Caco-2 (cell line): ENCODE measurements around the gene CTNNA2. TPM values are rescaled to one million over a fixed set of nuclear protein-coding genes. Genes with fewer than 3 reads are reported as not detected.
A peak's percentile ranks its signal among the peaks of the same experiment; 100 is the strongest.

Source experiments
- BruUV-seq: library from RNA; stranded (reverse); fragments of 400-500 nt; replicated peaks from 2 replicates; lab custom pipeline; 2021; lab: Mats Ljungman, UMichigan
- CTCF ChIA-PET: fragments of 300-600 bp; sonication (Branson Sonifier 250); formaldehyde crosslinking; loops from one replicate; lab custom pipeline; 2022; ENCODE audit warnings: antibody characterized with exemption; lab: Charles Lee
- POLR2A ChIA-PET: fragments of 300-600 bp; sonication (Branson Sonifier 250); formaldehyde crosslinking; loops from one replicate; lab custom pipeline; 2022; ENCODE audit warnings: antibody characterized with exemption; lab: Charles Lee
- DNase-seq, 2 experiments: peaks; one replicate each; pipeline versions ENCODE4 v3.0.0 to v3.0.0-alpha.2; 2020 to 2022
- H3K27me3 ChIP-seq: replicated peaks from 2 replicates; pipeline ENCODE4 v1.6.0; 2011; ENCODE audit warnings: low read length; ENCODE audit not compliant: control insufficient read depth, insufficient read depth
- H3K36me3 ChIP-seq: 2 replicates; pipeline ENCODE4 v1.5.1; 2011; ENCODE audit warnings: low read length; ENCODE audit not compliant: control insufficient read depth, insufficient read depth
- H3K4me1 ChIP-seq: fragments of 250-450 bp; sonication (Bioruptor Pico); 2 replicates; pipeline ENCODE4 v1.5.1; 2020; ENCODE audit warnings: mild to moderate bottlenecking
- H3K4me3 ChIP-seq: 2 replicates; pipeline ENCODE4 v1.5.1; 2011; ENCODE audit warnings: low read depth, mild to moderate bottlenecking, control low read depth, low read length
- H3K9me3 ChIP-seq: fragments of 250-450 bp; sonication (Bioruptor Pico); 2 replicates; pipeline ENCODE4 v1.5.1; 2020; ENCODE audit warnings: mild to moderate bottlenecking, moderate library complexity
- H3K27ac Mint-ChIP-seq: one replicate; pipeline ENCODE4 v1.8.0; 2022; ENCODE audit warnings: mixed read lengths; ENCODE audit not compliant: unreplicated experiment
- H3K27me3 Mint-ChIP-seq: one replicate; pipeline ENCODE4 v1.8.0; 2022; ENCODE audit warnings: mixed read lengths; ENCODE audit not compliant: insufficient read depth, unreplicated experiment
- H3K36me3 Mint-ChIP-seq: one replicate; pipeline ENCODE4 v1.8.0; 2022; ENCODE audit warnings: mild to moderate bottlenecking, mixed read lengths; ENCODE audit not compliant: insufficient read depth, unreplicated experiment
- H3K4me1 Mint-ChIP-seq: one replicate; pipeline ENCODE4 v1.8.0; 2022; ENCODE audit warnings: low read depth, mixed read lengths; ENCODE audit not compliant: unreplicated experiment
- H3K4me3 Mint-ChIP-seq: one replicate; pipeline ENCODE4 v1.8.0; 2022; ENCODE audit warnings: mild to moderate bottlenecking, moderate library complexity, mixed read lengths; ENCODE audit not compliant: unreplicated experiment
- H3K9me3 Mint-ChIP-seq: one replicate; pipeline ENCODE4 v1.8.0; 2022; ENCODE audit warnings: mixed read lengths; ENCODE audit not compliant: unreplicated experiment
- intact Hi-C: fragments of 100-400 bp; cut with micrococcal nuclease; formaldehyde crosslinking; loops from one replicate; pipeline ENCODE4 v1.10.0; 2022; ENCODE audit not compliant: unreplicated experiment
- total RNA-seq: library from RNA; stranded (reverse); gene quantifications from 2 replicates; pipeline ENCODE4 v1.2.3, GENCODE V29; 2022
- TF ChIP-seq, protein P1 (sequence below), 2 experiments: fragments of 200-600 bp in 1 of 2; IDR thresholded peaks; 1 replicate in 1 of 2; 2 replicates in 1 of 2; pipeline versions ENCODE4 v1.5.1 to v1.8.0; 2011 to 2022; ENCODE audit warnings: antibody characterized with exemption in 1 of 2, control low read depth in 1 of 2, inconsistent platforms in 1 of 2, low read depth in 1 of 2, low read length in 1 of 2, mild to moderate bottlenecking in 1 of 2, moderate library complexity in 1 of 2; ENCODE audit not compliant: insufficient read depth in 1 of 2, severe bottlenecking in 1 of 2, unreplicated experiment in 1 of 2

The CTNNA2 gene
- total RNA-seq, 1 experiment from 2014 or later, result not detected

DNA sequence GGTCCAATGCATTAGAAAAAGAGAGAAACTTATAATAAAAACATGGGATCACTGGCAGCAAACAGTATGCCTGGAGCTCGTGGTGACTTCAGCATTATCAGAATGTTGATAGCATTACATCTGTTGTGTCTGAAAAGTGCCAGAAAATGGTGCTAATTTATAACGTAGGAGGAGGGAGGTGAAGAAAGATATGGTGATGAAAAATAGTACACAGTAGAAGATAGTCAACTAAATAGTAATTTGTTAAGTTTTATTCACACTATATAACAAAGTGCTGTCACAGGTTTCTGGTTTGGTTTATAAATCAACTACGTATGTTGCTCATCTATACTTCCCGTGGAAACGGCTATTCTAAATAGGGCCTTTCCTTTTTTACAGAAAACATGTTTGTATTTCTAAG lies 674.3 kb downstream of the CTNNA2 start:
- H3K9me3 ChIP-seq, result no peaks in the 10 kb centered on the region
- no peaks in the 10 kb centered on the region for H3K36me3 ChIP-seq
- no peak for DNase-seq
- Mint-ChIP-seq H3K27ac (no peak overlapping the region), H3K9me3 (no peaks in the 10 kb centered on the region), H3K4me1 (no peaks in the 10 kb centered on the region), H3K27me3 (no peaks in the 10 kb centered on the region), H3K4me3 (no peak overlapping the region), H3K36me3 (no peaks in the 10 kb centered on the region)
- TF ChIP-seq, protein P1, sequence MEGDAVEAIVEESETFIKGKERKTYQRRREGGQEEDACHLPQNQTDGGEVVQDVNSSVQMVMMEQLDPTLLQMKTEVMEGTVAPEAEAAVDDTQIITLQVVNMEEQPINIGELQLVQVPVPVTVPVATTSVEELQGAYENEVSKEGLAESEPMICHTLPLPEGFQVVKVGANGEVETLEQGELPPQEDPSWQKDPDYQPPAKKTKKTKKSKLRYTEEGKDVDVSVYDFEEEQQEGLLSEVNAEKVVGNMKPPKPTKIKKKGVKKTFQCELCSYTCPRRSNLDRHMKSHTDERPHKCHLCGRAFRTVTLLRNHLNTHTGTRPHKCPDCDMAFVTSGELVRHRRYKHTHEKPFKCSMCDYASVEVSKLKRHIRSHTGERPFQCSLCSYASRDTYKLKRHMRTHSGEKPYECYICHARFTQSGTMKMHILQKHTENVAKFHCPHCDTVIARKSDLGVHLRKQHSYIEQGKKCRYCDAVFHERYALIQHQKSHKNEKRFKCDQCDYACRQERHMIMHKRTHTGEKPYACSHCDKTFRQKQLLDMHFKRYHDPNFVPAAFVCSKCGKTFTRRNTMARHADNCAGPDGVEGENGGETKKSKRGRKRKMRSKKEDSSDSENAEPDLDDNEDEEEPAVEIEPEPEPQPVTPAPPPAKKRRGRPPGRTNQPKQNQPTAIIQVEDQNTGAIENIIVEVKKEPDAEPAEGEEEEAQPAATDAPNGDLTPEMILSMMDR (IDR thresholded peaks at IDR 0.05; ENCODE audit: insufficient read depth in 1 of 2, low read depth in 1 of 2, low read length in 1 of 2, severe bottlenecking in 1 of 2, unreplicated experiment in 1 of 2), result no peak
- H3K4me3 ChIP-seq, result no peak overlapping the region
- ChIA-PET POLR2A (no interaction called here), CTCF (no interaction called here)
- no peaks in the 10 kb centered on the region for H3K27me3 ChIP-seq
- peaks cover 9% of the 10 kb centered on the region for H3K4me1 ChIP-seq
- BruUV-seq, result no TSS peak
- intact Hi-C loops, result no loop called here

DNA sequence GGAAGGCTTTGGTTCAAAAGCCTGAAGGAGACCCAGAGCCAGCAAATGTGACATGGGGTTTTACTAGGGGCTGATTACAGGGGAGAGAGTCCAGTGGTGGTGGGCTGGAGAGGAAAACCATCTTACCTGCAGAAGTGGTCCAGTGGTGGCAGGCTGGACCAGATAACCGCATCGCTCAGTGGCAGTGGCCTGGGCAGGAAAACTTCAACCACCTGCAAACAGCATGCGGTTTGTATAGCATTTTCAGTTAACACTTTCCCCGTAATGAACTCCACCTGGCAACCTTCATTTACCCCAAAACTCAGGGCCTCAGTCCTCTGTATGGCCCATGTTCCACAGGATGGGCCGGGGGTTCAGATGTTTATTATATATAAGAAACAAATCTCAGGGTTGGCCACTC lies 677.3 kb downstream of the CTNNA2 start:
- Mint-ChIP-seq H3K36me3 (no peaks in the 10 kb centered on the region), H3K27ac (no peak overlapping the region), H3K4me1 (peaks cover 5% of the 10 kb centered on the region), H3K27me3 (no peaks in the 10 kb centered on the region), H3K4me3 (no peak overlapping the region), H3K9me3 (no peaks in the 10 kb centered on the region)
- POLR2A ChIA-PET, result no interaction called here
- TF ChIP-seq, protein P1 (IDR thresholded peaks at IDR 0.05; ENCODE audit: insufficient read depth in 1 of 2, low read depth in 1 of 2, low read length in 1 of 2, severe bottlenecking in 1 of 2, unreplicated experiment in 1 of 2), result no peak
- DNase-seq, result no peak
- peaks cover 32% of the 10 kb centered on the region for H3K4me1 ChIP-seq
- no peaks in the 10 kb centered on the region for H3K9me3 ChIP-seq
- H3K4me3 ChIP-seq, result no peak overlapping the region
- no peaks in the 10 kb centered on the region for H3K36me3 ChIP-seq
- CTCF ChIA-PET, result no interaction called here
- no TSS peak for BruUV-seq
- intact Hi-C loops, result no loop called here
- H3K27me3 ChIP-seq, result no peaks in the 10 kb centered on the region

DNA sequence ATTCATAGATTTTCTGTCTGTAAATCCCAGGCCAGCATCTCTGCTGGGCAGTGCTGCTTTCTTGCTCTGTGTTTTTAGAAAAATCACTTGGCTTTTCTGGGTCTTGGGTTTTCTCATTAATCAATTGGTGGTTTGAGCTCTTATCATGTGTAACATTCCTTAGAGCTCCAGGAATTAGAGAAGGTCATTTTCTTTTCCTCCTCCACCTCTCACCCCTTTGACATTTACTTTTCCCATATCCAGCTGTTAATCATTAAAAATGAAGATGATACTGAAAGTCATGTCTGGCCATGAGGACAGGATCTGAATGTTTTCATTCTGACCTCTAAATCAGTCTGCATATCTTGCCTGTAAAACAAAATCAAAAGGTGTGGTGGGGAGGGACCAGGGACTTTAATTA lies 680.7 kb downstream of the CTNNA2 start:
- DNase-seq, result peak in 1 of 2 experiments; percentile 5
- no TSS peak for BruUV-seq
- peaks cover 38% of the 10 kb centered on the region for H3K4me1 ChIP-seq

More for the DNA sequence above, 680.7 kb downstream of the CTNNA2 start:
- Histone ChIP-seq H3K36me3 (no peaks in the 10 kb centered on the region), H3K27me3 (no peaks in the 10 kb centered on the region), H3K4me3 (no peak overlapping the region), H3K9me3 (peaks cover 4% of the 10 kb centered on the region; the same call in 1 of the 2 replicates)
- intact Hi-C loops, result no loop called here
- Mint-ChIP-seq H3K27me3 (no peaks in the 10 kb centered on the region), H3K27ac (no peak overlapping the region), H3K4me1 (peaks cover 17% of the 10 kb centered on the region), H3K9me3 (peaks cover 22% of the 10 kb centered on the region), H3K36me3 (no peaks in the 10 kb centered on the region), H3K4me3 (no peak overlapping the region)
- POLR2A ChIA-PET, result no interaction called here
- TF ChIP-seq, protein P1 (IDR thresholded peaks at IDR 0.05; ENCODE audit: insufficient read depth in 1 of 2, low read depth in 1 of 2, low read length in 1 of 2, severe bottlenecking in 1 of 2, unreplicated experiment in 1 of 2), result no peak
- CTCF ChIA-PET, result no interaction called here
